Measurements from ENCODE around the gene BAZ2B.
"Not testable (repeated sequence)": the region's sequence is repeated elsewhere in the genome, so short reads cannot be mapped to it uniquely, and the experiment has no call there.

DNA sequence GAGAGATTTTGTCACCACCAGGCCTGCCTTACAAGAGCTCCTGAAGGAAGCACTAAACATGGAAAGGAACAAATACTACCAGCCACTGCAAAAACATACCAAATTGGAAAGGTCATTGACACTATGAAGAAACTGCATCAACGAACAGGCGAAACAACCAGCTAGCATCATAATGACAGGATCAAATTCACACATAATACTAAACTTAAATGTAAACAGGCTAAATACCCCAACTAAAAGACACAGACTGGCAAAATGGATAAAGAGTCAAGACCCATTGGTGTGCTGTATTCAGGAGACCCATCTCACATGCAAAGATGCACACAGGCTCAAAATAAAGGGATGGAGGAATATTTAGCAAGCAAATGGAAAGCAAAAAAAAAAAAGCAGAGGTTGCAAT is 9.3 kb upstream of the BAZ2B start:
- TF ChIP-seq, protein P1, sequence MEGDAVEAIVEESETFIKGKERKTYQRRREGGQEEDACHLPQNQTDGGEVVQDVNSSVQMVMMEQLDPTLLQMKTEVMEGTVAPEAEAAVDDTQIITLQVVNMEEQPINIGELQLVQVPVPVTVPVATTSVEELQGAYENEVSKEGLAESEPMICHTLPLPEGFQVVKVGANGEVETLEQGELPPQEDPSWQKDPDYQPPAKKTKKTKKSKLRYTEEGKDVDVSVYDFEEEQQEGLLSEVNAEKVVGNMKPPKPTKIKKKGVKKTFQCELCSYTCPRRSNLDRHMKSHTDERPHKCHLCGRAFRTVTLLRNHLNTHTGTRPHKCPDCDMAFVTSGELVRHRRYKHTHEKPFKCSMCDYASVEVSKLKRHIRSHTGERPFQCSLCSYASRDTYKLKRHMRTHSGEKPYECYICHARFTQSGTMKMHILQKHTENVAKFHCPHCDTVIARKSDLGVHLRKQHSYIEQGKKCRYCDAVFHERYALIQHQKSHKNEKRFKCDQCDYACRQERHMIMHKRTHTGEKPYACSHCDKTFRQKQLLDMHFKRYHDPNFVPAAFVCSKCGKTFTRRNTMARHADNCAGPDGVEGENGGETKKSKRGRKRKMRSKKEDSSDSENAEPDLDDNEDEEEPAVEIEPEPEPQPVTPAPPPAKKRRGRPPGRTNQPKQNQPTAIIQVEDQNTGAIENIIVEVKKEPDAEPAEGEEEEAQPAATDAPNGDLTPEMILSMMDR (IDR thresholded peaks at IDR 0.05): not testable (repeated sequence)
- not testable (repeated sequence) for TF ChIP-seq POLR2A (IDR thresholded peaks at IDR 0.05)

Measured in thyroid gland (tissue), 4 donors.